Left colon (tissue), 2 donors: Measurements from ENCODE around the gene KIDINS220. TPM values are rescaled to one million over a fixed set of nuclear protein-coding genes. Genes with fewer than 3 reads are reported as not detected.

Source experiments
- ATAC-seq: fragments of 200-7000 bp; cut with Tn5 transposase; one replicate; pipeline ENCODE4 v1.9.1; 2020; ENCODE audit warnings: mild to moderate bottlenecking, moderate library complexity
- DNase-seq, 2 donors: peaks; one replicate each; pipeline ENCODE4 v3.0.0-alpha.2; 2020
- intact Hi-C, 2 donors: fragments of 100-400 bp; cut with DNase I in 1 of 2; cut with micrococcal nuclease in 1 of 2; formaldehyde crosslinking; loops; one replicate each; pipeline versions ENCODE4 v1.11.2 to v1.14.0; 2022; cut with DNase I, micrococcal nuclease
- total RNA-seq, 2 donors: library from RNA; stranded (reverse); fragmentation: NEBNext Ultra II Directional; extraction: Animal tissue kit (Norgen Biotek cat#: 25700); gene quantifications; one replicate each; pipeline ENCODE4 v1.2.1, GENCODE V29; 2021
- donor health status: DM: no; HTN: no; CAD: no.
- donor health status: DM: yes; HTN: yes; CAD: no.

Gene KIDINS220
- total RNA-seq, 2 donors from 2014 or later = 46.5 to 48.0 TPM

- DNase-seq = no peak
- intact Hi-C loops = no loop called here
- no peak for ATAC-seq
These were observed 18.8 kb upstream of the KIDINS220 start for GRCh38 chr2:8856176-8856575.

GRCh38 chr2:8855010-8855409 lies 17.6 kb upstream of the KIDINS220 start:
- intact Hi-C loops = no loop called here
- no peak for DNase-seq
- no peak for ATAC-seq

GRCh38 chr2:8853426-8853825 lies 16.0 kb upstream of the KIDINS220 start:
- ATAC-seq = no peak
- intact Hi-C loops = no loop called here
- DNase-seq = no peak

GRCh38 chr2:8851811-8852560 lies 14.6 kb upstream of the KIDINS220 start:
- intact Hi-C loops = no loop called here
- peak in 1 of 2 donors; percentile 25 for DNase-seq
- ATAC-seq = peak; percentile 68

GRCh38 chr2:8850845-8851487 lies 13.6 kb upstream of the KIDINS220 start:
- ATAC-seq (no peak), DNase-seq (no peak)
- intact Hi-C loops = no loop called here

DNA sequence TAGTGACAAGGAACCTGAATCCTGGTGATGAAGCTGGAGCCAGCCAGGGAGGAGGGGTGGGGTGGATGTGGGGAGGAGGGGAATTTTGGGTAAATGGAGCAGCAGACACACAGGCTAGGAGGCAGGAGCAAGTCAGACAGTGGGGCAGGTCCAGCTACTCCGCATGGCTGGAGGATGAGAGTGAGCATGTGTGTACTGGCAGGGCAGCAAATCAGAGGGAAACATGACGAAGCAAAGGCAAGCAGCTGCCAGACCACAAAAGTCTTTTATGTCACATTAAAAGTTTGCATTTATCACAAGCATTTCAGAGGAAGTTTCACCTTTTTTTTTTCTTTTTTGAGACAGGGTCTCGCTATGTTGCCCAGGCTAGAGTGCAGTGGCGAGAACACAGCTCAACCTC lies 11.9 kb upstream of the KIDINS220 start:
- no peak for ATAC-seq
- DNase-seq = no peak
- intact Hi-C loops = no loop called here

GRCh38 chr2:8848328-8849100 lies 11.1 kb upstream of the KIDINS220 start:
- intact Hi-C loops = no loop called here
- ATAC-seq = no peak
- DNase-seq = no peak

DNA sequence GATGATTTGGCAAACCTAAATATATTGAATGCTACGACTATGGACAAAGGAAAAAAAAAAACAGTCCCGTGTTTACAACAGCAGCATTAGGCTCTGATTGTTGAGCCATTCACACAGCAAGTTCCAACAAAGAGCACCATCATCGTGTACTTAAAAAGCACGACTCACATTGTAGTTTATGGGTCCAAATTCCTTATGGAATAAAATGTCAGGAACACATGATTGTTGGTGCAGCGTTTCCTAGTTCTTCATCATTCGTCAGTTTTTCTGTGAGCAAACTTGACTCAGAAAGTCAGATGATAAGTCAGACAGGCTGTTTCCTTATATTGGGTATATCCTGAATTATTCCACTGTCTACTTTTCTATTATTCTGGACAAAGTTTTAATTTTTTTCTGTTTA lies 10.0 kb upstream of the KIDINS220 start:
- intact Hi-C loops = no loop called here
- no peak for DNase-seq

DNA sequence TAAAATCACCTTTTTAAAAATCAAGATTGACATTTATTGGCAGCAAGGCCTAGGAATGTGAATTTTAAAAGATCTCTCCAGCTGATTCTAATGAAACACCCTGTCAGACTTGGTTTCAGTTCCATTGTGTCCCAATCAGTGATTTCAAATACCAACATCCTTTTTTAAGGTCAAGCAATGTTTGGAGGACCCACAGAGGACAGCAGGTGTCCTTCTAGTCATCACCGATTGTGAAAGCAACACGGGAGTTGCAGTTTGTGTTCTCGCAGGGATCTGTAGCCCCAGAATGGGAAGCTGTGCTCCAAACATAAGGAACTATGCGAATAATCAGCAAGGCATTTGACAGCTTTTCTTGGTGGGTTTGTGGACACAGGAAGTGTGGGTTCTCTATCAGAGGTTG lies 4.5 kb upstream of the KIDINS220 start:
- no peak for DNase-seq
- intact Hi-C loops = no loop called here
- no peak for ATAC-seq

More for the DNA sequence above, 10.0 kb upstream of the KIDINS220 start:
- ATAC-seq = peak; percentile 79

GRCh38 chr2:8840475-8841091 lies 3.2 kb upstream of the KIDINS220 start:
- DNase-seq (no peak), ATAC-seq (no peak)
- intact Hi-C loops = no loop called here

GRCh38 chr2:8839189-8839965 lies 2.0 kb upstream of the KIDINS220 start:
- DNase-seq (no peak), ATAC-seq (no peak)
- intact Hi-C loops = no loop called here

- DNase-seq (peak in 1 of 2 donors; percentile 33), ATAC-seq (peak; percentile 4)
- intact Hi-C loops = no loop called here
These were observed 355 bp upstream of the KIDINS220 start for GRCh38 chr2:8837795-8838140.

DNA sequence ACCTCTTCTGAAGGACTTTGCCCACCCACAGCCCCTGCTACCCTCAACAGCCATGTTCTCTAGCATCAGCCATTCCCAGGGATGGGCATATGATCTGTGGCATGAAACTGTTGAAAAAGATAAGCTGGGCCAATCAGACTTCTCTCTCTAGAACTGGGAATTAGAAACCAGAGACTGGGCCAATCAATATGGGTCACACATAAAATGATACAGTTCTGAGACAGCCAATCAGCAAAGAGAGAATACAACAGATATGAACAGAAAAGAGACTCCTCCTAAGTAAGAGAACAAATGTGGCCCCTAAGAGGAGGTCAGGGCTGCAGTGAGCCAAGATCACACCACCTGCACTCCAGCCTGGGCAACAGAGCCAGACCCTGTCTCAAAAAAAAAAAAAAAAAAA lies 2.1 kb downstream of the KIDINS220 start:
- DNase-seq (no peak), ATAC-seq (no peak)
- intact Hi-C loops = no loop called here

DNA sequence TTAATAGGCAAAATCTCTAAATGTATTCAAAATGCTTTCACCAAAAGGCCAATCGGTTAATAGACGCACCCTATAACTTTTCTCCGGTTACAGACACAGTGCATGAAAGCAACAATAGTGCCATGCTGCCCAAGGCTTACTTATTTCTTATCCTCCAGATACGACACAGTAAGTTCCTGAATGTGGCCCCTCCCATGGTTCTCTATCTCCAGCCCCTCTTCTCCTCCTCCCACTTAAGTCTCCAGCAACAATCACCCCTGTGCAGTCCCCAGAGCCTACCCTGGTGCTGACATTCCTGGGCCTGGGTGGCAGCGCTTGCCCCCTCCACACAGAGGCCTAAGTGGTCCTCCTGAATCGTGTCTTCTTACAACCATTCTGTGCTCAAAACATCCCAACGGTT lies 3.6 kb downstream of the KIDINS220 start:
- no peak for DNase-seq
- intact Hi-C loops = no loop called here
- no peak for ATAC-seq

DNA sequence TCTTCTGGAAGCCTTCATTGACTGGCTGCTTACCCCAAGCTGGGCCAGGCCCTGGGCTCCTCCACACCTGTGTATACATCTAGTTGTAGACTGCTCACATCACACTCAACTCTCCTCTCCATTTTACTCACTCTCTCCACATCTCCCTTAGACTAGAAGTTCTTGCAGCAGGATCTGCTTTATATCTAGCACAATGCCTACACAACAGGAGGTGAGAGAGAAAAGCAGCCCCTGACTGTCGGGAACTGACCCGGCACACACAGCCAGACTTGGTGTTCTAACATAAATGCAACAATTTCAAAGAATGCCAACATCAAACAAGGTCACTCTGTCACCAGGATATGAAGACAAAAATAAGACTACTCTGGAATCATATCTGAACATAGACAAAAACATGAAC lies 5.9 kb downstream of the KIDINS220 start:
- intact Hi-C loops = no loop called here
- ATAC-seq = no peak
- DNase-seq = no peak

- no peak for DNase-seq
- intact Hi-C loops = no loop called here
- no peak for ATAC-seq
These were observed 9.7 kb downstream of the KIDINS220 start for GRCh38 chr2:8827729-8828128.

- ATAC-seq = peak; percentile 26
- intact Hi-C loops = no loop called here
These were observed 15.2 kb downstream of the KIDINS220 start for GRCh38 chr2:8822218-8822617.

DNA sequence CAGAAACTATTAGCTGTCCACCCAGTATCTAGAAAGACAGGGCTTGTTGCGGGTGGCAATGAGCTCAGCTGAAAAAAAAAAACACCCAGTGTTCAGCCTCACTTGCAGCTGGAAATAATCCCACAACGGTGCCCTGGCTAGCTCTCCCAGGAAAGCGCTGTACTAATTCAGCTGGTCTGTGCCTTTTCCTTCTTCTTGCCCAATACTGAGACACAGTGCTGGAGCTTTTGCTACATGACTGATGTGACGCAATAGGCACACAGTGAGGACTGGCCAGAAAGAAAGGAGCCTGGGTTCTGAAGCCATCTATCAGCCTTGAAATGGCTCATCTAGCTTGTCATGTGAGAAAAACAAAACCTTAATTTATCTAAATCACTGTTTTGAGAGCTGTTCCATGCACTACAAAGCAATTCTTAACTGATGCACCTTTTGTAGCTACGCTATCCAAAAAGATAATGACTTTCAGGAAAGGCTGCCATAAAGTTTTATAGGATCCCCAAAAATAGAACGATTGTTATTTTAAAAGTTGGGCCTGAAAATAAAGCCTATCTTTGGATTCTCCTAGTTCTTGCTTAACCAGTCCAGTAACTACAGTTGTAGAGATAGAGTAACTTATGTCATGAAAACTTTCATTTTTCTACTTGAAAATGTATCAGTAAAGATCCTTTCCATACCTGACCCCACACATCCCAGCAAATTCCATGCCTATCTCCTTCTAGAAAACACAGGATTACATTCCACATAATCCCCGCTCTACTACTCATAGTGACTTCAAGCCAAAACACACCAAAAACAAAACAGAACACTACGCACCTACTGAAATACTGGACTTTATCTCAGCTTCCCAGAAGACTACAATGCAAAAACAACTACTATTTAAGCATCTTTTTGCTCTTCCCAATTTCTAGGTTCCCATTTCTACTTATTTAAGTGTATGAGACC lies 15.9 kb downstream of the KIDINS220 start:
- ATAC-seq (no peak), DNase-seq (peak in 1 of 2 donors; percentile 36)
- intact Hi-C loops = no loop called here

More at GRCh38 chr2:8822218-8822617, 15.2 kb downstream of the KIDINS220 start:
- no peak for DNase-seq
